Large intestine (tissue), 3 donors: ENCODE data around the gene CNTNAP2. TPM values are rescaled to one million over a fixed set of nuclear protein-coding genes. Genes with fewer than 3 reads are reported as not detected.

Experiments used
- DNase-seq, 2 donors: peaks; one replicate each; pipeline versions ENCODE4 v3.0.0 to v3.0.0-alpha.2; 2013
- H3K27ac ChIP-seq: one replicate; pipeline ENCODE4 v1.5.1; 2013; ENCODE audit warnings: low read length
- H3K27me3 ChIP-seq: 2 replicates; pipeline ENCODE4 v1.6.1; 2013; ENCODE audit warnings: low read length; ENCODE audit not compliant: control insufficient read depth, insufficient read depth
- H3K36me3 ChIP-seq: 2 replicates; pipeline ENCODE4 v1.6.1; 2013; ENCODE audit warnings: low read length; ENCODE audit not compliant: control insufficient read depth, insufficient read depth
- H3K4me1 ChIP-seq: one replicate; pipeline ENCODE4 v1.6.1; 2013; ENCODE audit warnings: low read length; ENCODE audit not compliant: control insufficient read depth, insufficient read depth
- H3K4me3 ChIP-seq: one replicate; pipeline ENCODE4 v1.5.1; 2013; ENCODE audit warnings: low read length
- H3K9me3 ChIP-seq: one replicate; pipeline ENCODE4 v1.6.1; 2013; ENCODE audit warnings: mild to moderate bottlenecking, low read depth, low read length, moderate library complexity; ENCODE audit not compliant: control insufficient read depth
- WGBS: methylation state at CpG from one replicate; pipeline ENCODE4 v1.1.5; 2013; ENCODE audit warnings: low lambda C conversion rate; ENCODE audit not compliant: insufficient coverage; 5-methylcytosine and 5-hydroxymethylcytosine counted together
- polyA plus RNA-seq: library from polyadenylated mRNA; unstranded; fragments of 120-200 nt; gene quantifications from one replicate; pipeline ENCODE4 v1.2.1, GENCODE V29; 2013

The CNTNAP2 gene
- polyA plus RNA-seq, 1 donor, result 12.9 TPM

GRCh38 chr7:147405621-147406020 lies 1289.0 kb downstream of the CNTNAP2 start:
- Histone ChIP-seq H3K4me1 (no peaks in the 10 kb centered on the region), H3K27me3 (no peaks in the 10 kb centered on the region), H3K36me3 (no peaks in the 10 kb centered on the region), H3K9me3 (no peaks in the 10 kb centered on the region), H3K4me3 (no peak overlapping the region), H3K27ac (no peak overlapping the region)
- DNase-seq, result no peak
- no CpG with 5 or more reads among the region's 4 CpGs for WGBS

- DNase-seq, result no peak
- 32% methylated on average over 3 of the region's 3 CpGs for WGBS
- no peak overlapping the region for H3K4me3 ChIP-seq
- no peak overlapping the region for H3K27ac ChIP-seq
- H3K9me3 ChIP-seq, result no peaks in the 10 kb centered on the region
- H3K36me3 ChIP-seq, result no peaks in the 10 kb centered on the region
- H3K4me1 ChIP-seq, result no peaks in the 10 kb centered on the region
- no peaks in the 10 kb centered on the region for H3K27me3 ChIP-seq
These were observed 1290.0 kb downstream of the CNTNAP2 start for GRCh38 chr7:147406521-147407135.

GRCh38 chr7:147411096-147411495 lies 1294.5 kb downstream of the CNTNAP2 start:
- H3K27ac ChIP-seq, result no peak overlapping the region
- no peaks in the 10 kb centered on the region for H3K27me3 ChIP-seq
- no peaks in the 10 kb centered on the region for H3K9me3 ChIP-seq
- H3K36me3 ChIP-seq, result no peaks in the 10 kb centered on the region
- DNase-seq, result no peak
- H3K4me3 ChIP-seq, result no peak overlapping the region
- no peaks in the 10 kb centered on the region for H3K4me1 ChIP-seq

GRCh38 chr7:147412109-147412508 lies 1295.5 kb downstream of the CNTNAP2 start:
- Histone ChIP-seq H3K9me3 (no peaks in the 10 kb centered on the region), H3K4me1 (no peaks in the 10 kb centered on the region), H3K36me3 (no peaks in the 10 kb centered on the region), H3K27ac (no peak overlapping the region), H3K27me3 (no peaks in the 10 kb centered on the region), H3K4me3 (no peak overlapping the region)
- DNase-seq, result no peak
- 83% methylated on average over 1 of the region's 2 CpGs for WGBS

- Histone ChIP-seq H3K4me3 (no peak overlapping the region), H3K27ac (no peak overlapping the region), H3K27me3 (no peaks in the 10 kb centered on the region), H3K4me1 (no peaks in the 10 kb centered on the region), H3K9me3 (no peaks in the 10 kb centered on the region), H3K36me3 (no peaks in the 10 kb centered on the region)
- no peak for DNase-seq
- 41% methylated on average over 5 of the region's 8 CpGs for WGBS
These were observed 1296.4 kb downstream of the CNTNAP2 start for GRCh38 chr7:147412782-147413556.

- no peak overlapping the region for H3K27ac ChIP-seq
- H3K36me3 ChIP-seq, result no peaks in the 10 kb centered on the region
- H3K27me3 ChIP-seq, result no peaks in the 10 kb centered on the region
- no peak for DNase-seq
- no peak overlapping the region for H3K4me3 ChIP-seq
- H3K9me3 ChIP-seq, result no peaks in the 10 kb centered on the region
- H3K4me1 ChIP-seq, result no peaks in the 10 kb centered on the region
These were observed 1296.9 kb downstream of the CNTNAP2 start for GRCh38 chr7:147413557-147413870.

GRCh38 chr7:147415991-147416390 lies 1299.4 kb downstream of the CNTNAP2 start:
- WGBS, result no CpG with 5 or more reads among the region's 1 CpG

GRCh38 chr7:147418966-147419365 lies 1302.4 kb downstream of the CNTNAP2 start:
- Histone ChIP-seq H3K4me1 (no peaks in the 10 kb centered on the region), H3K27me3 (no peaks in the 10 kb centered on the region), H3K9me3 (no peaks in the 10 kb centered on the region), H3K27ac (no peak overlapping the region), H3K36me3 (no peaks in the 10 kb centered on the region), H3K4me3 (no peak overlapping the region)
- no CpG with 5 or more reads among the region's 3 CpGs for WGBS
- DNase-seq, result no peak

More at GRCh38 chr7:147415991-147416390, 1299.4 kb downstream of the CNTNAP2 start:
- Histone ChIP-seq H3K27ac (no peak overlapping the region), H3K36me3 (no peaks in the 10 kb centered on the region), H3K4me3 (no peak overlapping the region), H3K9me3 (no peaks in the 10 kb centered on the region), H3K4me1 (no peaks in the 10 kb centered on the region), H3K27me3 (no peaks in the 10 kb centered on the region)
- no peak for DNase-seq

GRCh38 chr7:147423875-147424274 lies 1307.3 kb downstream of the CNTNAP2 start:
- Histone ChIP-seq H3K36me3 (no peaks in the 10 kb centered on the region), H3K4me1 (no peaks in the 10 kb centered on the region), H3K27me3 (no peaks in the 10 kb centered on the region), H3K4me3 (no peak overlapping the region), H3K9me3 (no peaks in the 10 kb centered on the region), H3K27ac (no peak overlapping the region)
- no peak for DNase-seq
- WGBS, result no CpG with 5 or more reads among the region's 1 CpG

- DNase-seq, result no peak
- no peak overlapping the region for H3K4me3 ChIP-seq
- H3K27me3 ChIP-seq, result no peaks in the 10 kb centered on the region
- no peaks in the 10 kb centered on the region for H3K9me3 ChIP-seq
- no CpG with 5 or more reads among the region's 1 CpG for WGBS
- no peak overlapping the region for H3K27ac ChIP-seq
- no peaks in the 10 kb centered on the region for H3K36me3 ChIP-seq
- no peaks in the 10 kb centered on the region for H3K4me1 ChIP-seq
These were observed 1311.5 kb downstream of the CNTNAP2 start for GRCh38 chr7:147428075-147428474.

GRCh38 chr7:147429961-147430360 lies 1313.4 kb downstream of the CNTNAP2 start:
- no peak for DNase-seq
- Histone ChIP-seq H3K27me3 (no peaks in the 10 kb centered on the region), H3K9me3 (no peaks in the 10 kb centered on the region), H3K27ac (no peak overlapping the region), H3K36me3 (no peaks in the 10 kb centered on the region), H3K4me1 (no peaks in the 10 kb centered on the region), H3K4me3 (no peak overlapping the region)
